WTC11 (cell line): Measurements from ENCODE around the gene IGSF23.

Experiments
- CBFB ChIP-seq: sonication (generic); formaldehyde crosslinking; IDR thresholded peaks from 2 replicates; pipeline ENCODE4 v1.8.1; 2022; ENCODE audit warnings: mild to moderate bottlenecking, low read depth, missing genetic modification reagents
- CREB1 ChIP-seq: sonication (generic); formaldehyde crosslinking; IDR thresholded peaks from 2 replicates; pipeline ENCODE4 v1.8.0; 2023; ENCODE audit warnings: mild to moderate bottlenecking, missing genetic modification reagents
- CTCF ChIP-seq: fragments of 200-600 bp; IDR thresholded peaks from 2 replicates; pipeline ENCODE4 v1.8.0; 2022; ENCODE audit warnings: antibody characterized with exemption
- FOXP4 ChIP-seq: sonication (generic); formaldehyde crosslinking; IDR thresholded peaks from 2 replicates; pipeline ENCODE4 v1.8.0; 2022; ENCODE audit warnings: mild to moderate bottlenecking, missing genetic modification reagents
- NFE2L1 ChIP-seq: sonication (generic); formaldehyde crosslinking; IDR thresholded peaks from 2 replicates; pipeline ENCODE4 v1.8.1; 2023; ENCODE audit warnings: missing genetic modification reagents
- NR1H2 ChIP-seq: sonication (generic); formaldehyde crosslinking; IDR thresholded peaks from 2 replicates; pipeline ENCODE4 v1.9.0; 2021; ENCODE audit warnings: mild to moderate bottlenecking, moderate library complexity, missing genetic modification reagents
- PREB ChIP-seq: sonication (generic); formaldehyde crosslinking; IDR thresholded peaks from 2 replicates; pipeline ENCODE4 v1.8.1; 2022; ENCODE audit warnings: mild to moderate bottlenecking, missing genetic modification reagents, moderate library complexity, borderline replicate concordance
- SOX15 ChIP-seq: fragments of 250-450 bp; sonication (Bioruptor Pico); IDR thresholded peaks from 2 replicates; pipeline ENCODE4 v1.9.0; 2021; ENCODE audit warnings: mild to moderate bottlenecking
- TEAD4 ChIP-seq: sonication (generic); formaldehyde crosslinking; IDR thresholded peaks from 2 replicates; pipeline ENCODE4 v1.8.0; 2022; ENCODE audit warnings: mild to moderate bottlenecking, missing genetic modification reagents
- ZSCAN18 ChIP-seq: fragments of 250-450 bp; sonication (Bioruptor Pico); IDR thresholded peaks from 2 replicates; pipeline ENCODE4 v2.1.2; 2022; ENCODE audit warnings: mild to moderate bottlenecking, moderate library complexity
- TF ChIP-seq, protein P1 (sequence below): sonication (generic); formaldehyde crosslinking; IDR thresholded peaks from 2 replicates; pipeline ENCODE4 v1.8.1; 2023; ENCODE audit warnings: mild to moderate bottlenecking, missing genetic modification reagents, moderate library complexity
- TF ChIP-seq, protein P2 (sequence below): sonication (generic); formaldehyde crosslinking; IDR thresholded peaks from 2 replicates; pipeline ENCODE4 v1.8.0; 2022; ENCODE audit warnings: mild to moderate bottlenecking, missing genetic modification reagents
- TF ChIP-seq, protein P3 (sequence below): sonication (generic); formaldehyde crosslinking; IDR thresholded peaks from 2 replicates; pipeline ENCODE4 v1.8.1; 2022; ENCODE audit warnings: low read depth, mild to moderate bottlenecking, moderate library complexity, missing genetic modification reagents, borderline replicate concordance

DNA sequence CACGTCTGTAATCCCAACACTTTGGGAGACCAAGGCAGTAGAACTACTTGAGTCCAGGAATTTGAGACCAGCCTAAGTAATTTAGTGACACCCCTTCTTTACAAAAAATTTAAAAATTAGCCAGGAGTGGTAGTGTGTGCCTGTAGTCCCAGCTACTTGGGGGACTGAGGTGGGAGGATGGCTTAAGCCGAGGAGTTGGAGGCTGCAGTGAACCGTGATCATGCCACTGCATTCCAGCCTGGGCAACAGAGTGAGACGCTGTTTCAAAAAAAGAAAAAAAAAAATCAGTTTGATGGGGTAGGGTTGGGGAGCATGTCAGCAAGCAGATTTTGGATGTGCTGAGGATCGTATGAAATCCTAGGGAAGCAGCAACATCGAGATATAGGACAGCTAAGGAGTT, 62.2 kb downstream of the IGSF23 start:
- TF ChIP-seq, protein P1, sequence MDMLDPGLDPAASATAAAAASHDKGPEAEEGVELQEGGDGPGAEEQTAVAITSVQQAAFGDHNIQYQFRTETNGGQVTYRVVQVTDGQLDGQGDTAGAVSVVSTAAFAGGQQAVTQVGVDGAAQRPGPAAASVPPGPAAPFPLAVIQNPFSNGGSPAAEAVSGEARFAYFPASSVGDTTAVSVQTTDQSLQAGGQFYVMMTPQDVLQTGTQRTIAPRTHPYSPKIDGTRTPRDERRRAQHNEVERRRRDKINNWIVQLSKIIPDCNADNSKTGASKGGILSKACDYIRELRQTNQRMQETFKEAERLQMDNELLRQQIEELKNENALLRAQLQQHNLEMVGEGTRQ (CRISPR knock-in tag) = no peak
- TF ChIP-seq TEAD4 (CRISPR knock-in tag) (no peak), PREB (CRISPR knock-in tag) (no peak), CREB1 (CRISPR knock-in tag) (no peak), CTCF (no peak), NR1H2 (CRISPR knock-in tag) (no peak), ZSCAN18 (CRISPR knock-in tag) (no peak), CBFB (CRISPR knock-in tag) (no peak), NFE2L1 (CRISPR knock-in tag) (no peak), SOX15 (CRISPR knock-in tag) (no peak), FOXP4 (CRISPR knock-in tag) (no peak)
- TF ChIP-seq, protein P2, sequence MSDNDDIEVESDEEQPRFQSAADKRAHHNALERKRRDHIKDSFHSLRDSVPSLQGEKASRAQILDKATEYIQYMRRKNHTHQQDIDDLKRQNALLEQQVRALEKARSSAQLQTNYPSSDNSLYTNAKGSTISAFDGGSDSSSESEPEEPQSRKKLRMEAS (CRISPR knock-in tag) = no peak
- TF ChIP-seq, protein P3, sequence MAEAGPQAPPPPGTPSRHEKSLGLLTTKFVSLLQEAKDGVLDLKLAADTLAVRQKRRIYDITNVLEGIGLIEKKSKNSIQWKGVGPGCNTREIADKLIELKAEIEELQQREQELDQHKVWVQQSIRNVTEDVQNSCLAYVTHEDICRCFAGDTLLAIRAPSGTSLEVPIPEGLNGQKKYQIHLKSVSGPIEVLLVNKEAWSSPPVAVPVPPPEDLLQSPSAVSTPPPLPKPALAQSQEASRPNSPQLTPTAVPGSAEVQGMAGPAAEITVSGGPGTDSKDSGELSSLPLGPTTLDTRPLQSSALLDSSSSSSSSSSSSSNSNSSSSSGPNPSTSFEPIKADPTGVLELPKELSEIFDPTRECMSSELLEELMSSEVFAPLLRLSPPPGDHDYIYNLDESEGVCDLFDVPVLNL (CRISPR knock-in tag) = no peak
